Gastrocnemius medialis (tissue), 4 donors: ENCODE data around the gene KRT1. TPM values are rescaled to one million over a fixed set of nuclear protein-coding genes. Genes with fewer than 3 reads are reported as not detected.
"Not testable (repeated sequence)": the region's sequence is repeated elsewhere in the genome, so short reads cannot be mapped to it uniquely, and the experiment has no call there.

ENCODE experiments used
- ATAC-seq, 2 donors: fragments of 150-250 bp; one replicate each; pipeline ENCODE4 v1.9.1; 2016
- DNase-seq, 2 donors: peaks; one replicate each; pipeline ENCODE4 v3.0.0-alpha.2; 2019
- H3K27ac ChIP-seq, 4 donors: fragments of 200-600 bp; sonication (generic); 1 replicate in 1 of 4; 2 replicates in 3 of 4; pipeline ENCODE4 v1.5.1; 2016 to 2018; ENCODE audit warnings: mild to moderate bottlenecking in 2 of 4, moderate library complexity in 1 of 4
- H3K27me3 ChIP-seq, 3 donors: fragments of 200-600 bp; sonication (generic) in 2 of 3; 1 replicate in 1 of 3; 2 replicates in 2 of 3; pipeline versions ENCODE4 v1.5.1 to v1.6.0; 2016 to 2019; ENCODE audit warnings: mild to moderate bottlenecking in 1 of 3, moderate library complexity in 1 of 3
- H3K36me3 ChIP-seq, 2 donors: fragments of 200-600 bp; sonication (generic) in 1 of 2; one replicate each; pipeline ENCODE4 v1.5.1; 2017 to 2018
- H3K4me1 ChIP-seq, 2 donors: fragments of 200-600 bp; sonication (generic) in 1 of 2; one replicate each; pipeline ENCODE4 v1.5.1; 2016 to 2017; ENCODE audit warnings: mild to moderate bottlenecking in 2 of 2
- H3K4me3 ChIP-seq, 4 donors: fragments of 200-600 bp; sonication (generic) in 3 of 4; 1 replicate in 1 of 4; 2 replicates in 3 of 4; pipeline ENCODE4 v1.5.1; 2016 to 2019; ENCODE audit warnings: mild to moderate bottlenecking in 2 of 4
- H3K9me3 ChIP-seq, 3 donors: fragments of 200-600 bp; sonication (generic) in 2 of 3; 1 replicate in 1 of 3; 2 replicates in 2 of 3; pipeline ENCODE4 v1.5.1; 2016 to 2019
- POLR2A ChIP-seq, 2 donors: fragments of 450-650 bp; IDR thresholded peaks; one replicate each; pipeline ENCODE4 v1.6.1; 2017; ENCODE audit warnings: antibody characterized with exemption in 2 of 2, mild to moderate bottlenecking in 2 of 2, moderate library complexity in 2 of 2
- in situ Hi-C, 4 donors: fragments of 200-750 bp; cut with MboI; loops; one replicate each; pipeline versions ENCODE4 v1.15.0 to v1.8.0; 2017; ENCODE audit warnings: low sequenced_read_pairs in 4 of 4
- intact Hi-C: fragments of 100-400 bp; cut with DNase I; formaldehyde crosslinking; loops from one replicate; pipeline ENCODE4 v1.15.1; 2023; ENCODE audit warnings: low total_unique reads
- total RNA-seq, 4 donors: library from RNA; depleted of rRNA; stranded (reverse); fragments of >200 nt; gene quantifications; one replicate each; pipeline versions ENCODE4 v1.1.0 to v1.2.3, GENCODE V29; 2016
- TF ChIP-seq, protein P1 (sequence below), 5 experiments: fragments of 450-650 bp in 3 of 5; fragments of 200-600 bp in 2 of 5; sonication (generic) in 2 of 5; IDR thresholded peaks in 4 of 5; conservative IDR thresholded peaks in 1 of 5; 1 replicate in 4 of 5; 2 replicates in 1 of 5; pipeline ENCODE4 v1.5.1; 2016 to 2019; ENCODE audit warnings: antibody characterized with exemption in 5 of 5, mild to moderate bottlenecking in 3 of 5, moderate library complexity in 3 of 5

The KRT1 gene
- total RNA-seq, 4 donors from 2014 or later: not detected

DNA sequence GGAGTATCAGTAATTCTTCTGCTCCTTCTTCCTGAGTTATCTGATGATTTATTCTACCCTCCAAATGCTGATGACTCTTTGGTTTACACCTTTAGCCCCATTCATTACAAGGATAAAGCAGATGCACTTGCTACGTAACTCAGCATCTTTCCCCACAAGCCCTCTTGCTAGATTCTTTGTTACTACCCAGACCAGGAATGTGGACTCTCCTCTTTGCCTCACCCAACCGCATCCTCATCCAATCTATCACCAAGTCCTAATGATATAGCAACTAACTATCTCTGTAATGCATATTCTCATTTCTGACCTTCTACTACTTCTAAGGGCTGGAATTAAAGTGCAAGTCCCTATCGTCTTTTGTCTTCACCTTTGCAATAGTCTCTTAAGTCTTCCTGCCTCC lies 9.2 kb downstream of the KRT1 start:
- no peak for DNase-seq
- in situ Hi-C loops: no loop called here
- H3K27ac ChIP-seq: no peak overlapping the region
- H3K36me3 ChIP-seq: no peaks in the 10 kb centered on the region
- ATAC-seq: no peak
- no peak overlapping the region for H3K4me3 ChIP-seq
- no peaks in the 10 kb centered on the region for H3K4me1 ChIP-seq
- no peak for TF ChIP-seq POLR2A (IDR thresholded peaks at IDR 0.05)
- TF ChIP-seq, protein P1, sequence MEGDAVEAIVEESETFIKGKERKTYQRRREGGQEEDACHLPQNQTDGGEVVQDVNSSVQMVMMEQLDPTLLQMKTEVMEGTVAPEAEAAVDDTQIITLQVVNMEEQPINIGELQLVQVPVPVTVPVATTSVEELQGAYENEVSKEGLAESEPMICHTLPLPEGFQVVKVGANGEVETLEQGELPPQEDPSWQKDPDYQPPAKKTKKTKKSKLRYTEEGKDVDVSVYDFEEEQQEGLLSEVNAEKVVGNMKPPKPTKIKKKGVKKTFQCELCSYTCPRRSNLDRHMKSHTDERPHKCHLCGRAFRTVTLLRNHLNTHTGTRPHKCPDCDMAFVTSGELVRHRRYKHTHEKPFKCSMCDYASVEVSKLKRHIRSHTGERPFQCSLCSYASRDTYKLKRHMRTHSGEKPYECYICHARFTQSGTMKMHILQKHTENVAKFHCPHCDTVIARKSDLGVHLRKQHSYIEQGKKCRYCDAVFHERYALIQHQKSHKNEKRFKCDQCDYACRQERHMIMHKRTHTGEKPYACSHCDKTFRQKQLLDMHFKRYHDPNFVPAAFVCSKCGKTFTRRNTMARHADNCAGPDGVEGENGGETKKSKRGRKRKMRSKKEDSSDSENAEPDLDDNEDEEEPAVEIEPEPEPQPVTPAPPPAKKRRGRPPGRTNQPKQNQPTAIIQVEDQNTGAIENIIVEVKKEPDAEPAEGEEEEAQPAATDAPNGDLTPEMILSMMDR (IDR thresholded peaks at IDR 0.05 in 4 of 5, conservative IDR thresholded peaks at IDR 0.05 in 1 of 5): no peak
- intact Hi-C loops: no loop called here
- peaks cover 0 to 4% (median 0%) of the 10 kb centered on the region in 3 donors for H3K27me3 ChIP-seq
- H3K9me3 ChIP-seq: no peaks in the 10 kb centered on the region

DNA sequence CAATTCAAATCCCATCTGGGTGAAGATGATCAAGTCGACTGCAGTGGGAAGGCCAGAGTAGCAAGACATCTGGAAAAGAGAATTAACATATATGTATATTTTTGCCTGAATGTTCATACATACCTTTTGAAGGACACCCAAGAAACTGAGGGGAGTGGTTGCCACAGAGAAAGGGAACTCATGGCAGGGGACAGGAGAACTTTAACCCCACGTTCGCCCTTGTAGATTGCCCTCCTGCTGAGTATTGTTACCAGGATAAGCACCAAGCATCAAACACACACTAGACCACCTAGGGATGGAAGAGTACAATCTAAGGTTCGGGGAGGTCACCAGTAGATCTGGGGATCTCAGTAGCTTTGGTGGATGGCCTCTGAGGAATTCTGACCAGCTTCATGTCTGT lies 9.7 kb downstream of the KRT1 start:
- DNase-seq: no peak
- H3K36me3 ChIP-seq: no peaks in the 10 kb centered on the region
- TF ChIP-seq POLR2A (IDR thresholded peaks at IDR 0.05): no peak
- TF ChIP-seq, protein P1 (IDR thresholded peaks at IDR 0.05 in 4 of 5, conservative IDR thresholded peaks at IDR 0.05 in 1 of 5): no peak
- no peak overlapping the region for H3K27ac ChIP-seq
- H3K9me3 ChIP-seq: no peaks in the 10 kb centered on the region
- no peak overlapping the region for H3K4me3 ChIP-seq
- in situ Hi-C loops: no loop called here
- intact Hi-C loops: no loop called here
- ATAC-seq: no peak
- peaks cover 0 to 4% (median 0%) of the 10 kb centered on the region in 3 donors for H3K27me3 ChIP-seq
- no peaks in the 10 kb centered on the region for H3K4me1 ChIP-seq

DNA sequence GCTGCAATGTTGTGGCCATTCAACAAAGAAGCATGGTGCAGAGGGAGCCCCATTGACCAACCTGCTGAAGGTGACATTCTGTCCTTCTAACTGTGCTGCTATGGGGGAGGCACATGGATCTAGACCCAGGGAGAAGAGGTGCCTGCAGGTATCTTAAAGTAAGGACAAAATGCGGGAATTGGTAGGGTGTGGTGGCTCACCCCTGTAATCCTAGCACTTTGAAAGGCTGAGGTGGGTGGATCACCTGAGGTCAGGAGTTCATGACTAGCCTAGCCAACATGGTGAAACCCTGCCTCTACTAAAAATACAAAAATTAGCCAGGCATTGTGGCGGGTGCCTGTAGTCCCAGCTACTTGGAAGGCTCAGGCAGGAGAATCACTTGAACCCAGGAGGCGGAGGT lies 10.3 kb downstream of the KRT1 start:
- H3K9me3 ChIP-seq, H3K4me3 ChIP-seq, DNase-seq, in situ Hi-C loops, intact Hi-C loops, H3K4me1 ChIP-seq, H3K27ac ChIP-seq, H3K27me3 ChIP-seq, H3K36me3 ChIP-seq, ATAC-seq: not testable (repeated sequence)

DNA sequence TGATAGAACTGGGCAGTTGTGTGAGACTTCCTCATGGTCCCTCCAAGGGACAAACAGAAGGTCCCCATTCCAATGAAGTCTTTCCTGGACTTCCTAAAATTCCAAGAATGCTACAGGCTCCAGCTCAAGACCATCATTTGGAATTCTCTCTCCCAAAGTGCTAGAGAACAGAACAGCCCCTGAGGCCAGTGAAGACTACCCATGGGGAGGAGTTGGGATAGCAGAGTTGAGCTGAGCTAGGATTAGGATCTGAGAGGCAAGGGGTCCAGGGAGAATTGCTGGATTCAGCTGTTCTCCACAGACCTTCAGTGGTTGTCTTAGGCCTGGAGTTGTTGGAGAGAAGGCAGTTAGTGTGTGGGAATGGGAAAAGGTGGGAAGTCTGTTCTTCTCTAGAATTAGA lies 10.8 kb downstream of the KRT1 start:
- intact Hi-C loops: no loop called here

DNA sequence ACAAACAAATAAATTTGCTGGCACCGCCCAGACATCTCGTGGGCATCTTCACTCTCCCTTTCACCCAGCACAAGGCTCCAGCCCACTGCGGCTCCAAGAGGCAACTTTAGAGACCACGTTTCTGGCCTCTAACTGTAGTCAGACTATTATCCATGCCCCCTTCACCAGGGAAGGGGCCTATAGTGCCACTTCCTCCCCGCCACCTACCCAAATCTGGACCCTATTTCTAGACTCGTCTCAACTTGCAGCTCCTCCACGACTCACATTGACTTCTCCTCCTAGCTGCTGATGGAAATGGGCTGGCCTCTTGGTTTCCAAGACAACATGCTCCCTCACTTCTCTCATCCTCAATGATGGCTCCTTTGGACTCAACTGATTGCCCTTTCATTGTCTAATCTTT lies 12.3 kb downstream of the KRT1 start:
- H3K4me1 ChIP-seq: no peaks in the 10 kb centered on the region
- no peaks in the 10 kb centered on the region for H3K36me3 ChIP-seq
- no peak for ATAC-seq
- H3K27ac ChIP-seq: no peak overlapping the region
- intact Hi-C loops: no loop called here
- no peak overlapping the region for H3K4me3 ChIP-seq
- no peak for DNase-seq
- H3K9me3 ChIP-seq: no peaks in the 10 kb centered on the region
- H3K27me3 ChIP-seq: peaks cover 0 to 7% (median 3%) of the 10 kb centered on the region in 3 donors
- in situ Hi-C loops: no loop called here
- TF ChIP-seq, protein P1 (IDR thresholded peaks at IDR 0.05 in 4 of 5, conservative IDR thresholded peaks at IDR 0.05 in 1 of 5): no peak
- no peak for TF ChIP-seq POLR2A (IDR thresholded peaks at IDR 0.05)

More for the DNA sequence above, 10.8 kb downstream of the KRT1 start:
- no peaks in the 10 kb centered on the region for H3K36me3 ChIP-seq
- no peak overlapping the region for H3K27ac ChIP-seq
- TF ChIP-seq, protein P1 (IDR thresholded peaks at IDR 0.05 in 4 of 5, conservative IDR thresholded peaks at IDR 0.05 in 1 of 5): no peak
- no peak for TF ChIP-seq POLR2A (IDR thresholded peaks at IDR 0.05)
- ATAC-seq (no peak), DNase-seq (no peak)
- in situ Hi-C loops: no loop called here
- H3K9me3 ChIP-seq: no peaks in the 10 kb centered on the region
- peaks cover 0 to 3% (median 1%) of the 10 kb centered on the region in 3 donors for H3K27me3 ChIP-seq
- no peak overlapping the region for H3K4me3 ChIP-seq
- no peaks in the 10 kb centered on the region for H3K4me1 ChIP-seq
